Measurements from ENCODE around the gene COL8A1.

The COL8A1 gene

GRCh38 chr3:99620077-99620767, 18.2 kb upstream of the COL8A1 start:
- DNase-seq (ENCODE audit: low spot score) = no peak

GRCh38 chr3:99620976-99621375, 17.4 kb upstream of the COL8A1 start:
- no peak for TF ChIP-seq CTCF (IDR thresholded peaks at IDR 0.05; ENCODE audit: extremely low read depth, missing control alignments)
- no peak for DNase-seq (ENCODE audit: low spot score)

More at GRCh38 chr3:99620077-99620767, 18.2 kb upstream of the COL8A1 start:
- no peak for TF ChIP-seq CTCF (IDR thresholded peaks at IDR 0.05; ENCODE audit: extremely low read depth, missing control alignments)

- no peak for DNase-seq (ENCODE audit: low spot score)
- no peak for TF ChIP-seq CTCF (IDR thresholded peaks at IDR 0.05; ENCODE audit: extremely low read depth, missing control alignments)
Measured at GRCh38 chr3:99624496-99625236, 13.7 kb upstream of the COL8A1 start.

GRCh38 chr3:99625237-99625622, 13.2 kb upstream of the COL8A1 start:
- TF ChIP-seq CTCF (IDR thresholded peaks at IDR 0.05; ENCODE audit: extremely low read depth, missing control alignments) = no peak
- no peak for DNase-seq (ENCODE audit: low spot score)

GRCh38 chr3:99625643-99626416, 12.6 kb upstream of the COL8A1 start:
- DNase-seq (ENCODE audit: low spot score) = no peak
- TF ChIP-seq CTCF (IDR thresholded peaks at IDR 0.05; ENCODE audit: extremely low read depth, missing control alignments) = no peak

- TF ChIP-seq CTCF (IDR thresholded peaks at IDR 0.05; ENCODE audit: extremely low read depth, missing control alignments) = no peak
- DNase-seq (ENCODE audit: low spot score) = no peak
Measured at GRCh38 chr3:99626417-99626788, 12.0 kb upstream of the COL8A1 start.

Data from GM20000 (cell line).